ENCODE measurements around the gene ZNF808.
"Not testable (repeated sequence)": the region's sequence is repeated elsewhere in the genome, so short reads cannot be mapped to it uniquely, and the experiment has no call there.

ZNF808 gene

DNA sequence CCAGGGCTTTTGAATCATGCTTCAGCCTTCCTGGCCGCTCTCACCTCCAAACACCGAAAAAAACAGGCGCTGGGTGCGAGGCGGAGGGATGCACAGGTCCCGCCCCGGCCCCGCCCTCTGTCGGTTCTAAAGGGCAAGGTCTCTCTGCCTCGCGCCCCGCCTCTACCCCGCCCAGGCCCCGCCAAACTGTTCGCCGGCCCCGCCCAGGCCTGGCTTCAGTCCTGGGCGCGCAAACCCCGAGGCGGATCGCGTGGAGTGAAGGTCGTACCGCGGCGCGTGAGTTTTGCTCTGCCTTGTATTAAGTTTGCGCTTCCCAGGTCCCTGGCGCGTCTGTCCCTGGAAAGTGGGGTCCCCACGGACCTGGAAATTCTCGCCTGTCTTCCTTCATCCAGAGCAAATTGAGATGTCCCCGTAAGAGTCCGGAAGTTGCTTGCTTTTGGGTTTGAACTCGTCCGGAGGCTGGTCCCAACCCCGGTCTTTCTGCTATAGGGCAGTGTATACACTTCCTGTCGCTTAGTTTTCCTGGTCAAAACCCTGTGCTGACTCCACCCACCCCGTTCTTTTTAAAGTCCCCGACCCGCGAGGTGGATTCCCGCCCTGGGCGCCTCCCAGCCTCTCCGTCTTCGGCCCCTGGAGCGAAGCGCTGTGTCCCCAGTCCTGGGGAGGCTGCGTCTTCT lies 8.4 kb downstream of the ZNF808 start:
- Histone ChIP-seq H3K27ac (ENCODE audit: low read length) (no peak overlapping the region), H3K9me3 (ENCODE audit: control insufficient read depth, insufficient read depth, low read length) (no peaks in the 10 kb centered on the region), H3K4me1 (ENCODE audit: control insufficient read depth, insufficient read depth, low read length) (no peaks in the 10 kb centered on the region), H3K4me3 (ENCODE audit: low read length) (peak overlapping the region; percentile 56; the same call in 1 of the 2 replicates), H3K36me3 (ENCODE audit: control insufficient read depth, insufficient read depth, low read length) (no peaks in the 10 kb centered on the region), H3K27me3 (ENCODE audit: control insufficient read depth, insufficient read depth, low read length) (no peaks in the 10 kb centered on the region)
- WGBS (ENCODE audit: insufficient coverage, insufficient read length): no CpG with 5 or more reads among the region's 50 CpGs
- no peak for DNase-seq (ENCODE audit: low read depth, low spot score)

DNA sequence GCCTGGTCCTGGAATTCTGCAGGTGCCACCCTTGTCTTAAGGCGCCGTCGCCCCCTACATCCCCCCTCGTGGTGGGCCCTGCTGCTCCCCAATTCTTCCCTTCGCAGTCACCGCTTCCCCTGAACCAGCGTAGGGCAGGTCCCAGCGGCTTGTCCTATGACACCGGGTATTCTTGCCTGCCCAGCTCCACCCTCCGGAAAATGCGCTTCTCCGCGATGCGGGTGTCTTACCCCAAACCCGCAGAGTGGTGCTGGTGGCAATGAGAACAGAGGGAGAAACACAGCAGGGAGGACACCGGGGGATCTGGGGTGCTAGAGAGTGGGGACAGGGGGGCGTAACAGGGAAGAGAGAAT lies 9.0 kb downstream of the ZNF808 start:
- Histone ChIP-seq H3K27ac (ENCODE audit: low read length) (no peak overlapping the region), H3K36me3 (ENCODE audit: control insufficient read depth, insufficient read depth, low read length) (no peaks in the 10 kb centered on the region)
- WGBS (ENCODE audit: insufficient coverage, insufficient read length): no CpG with 5 or more reads among the region's 17 CpGs

DNA sequence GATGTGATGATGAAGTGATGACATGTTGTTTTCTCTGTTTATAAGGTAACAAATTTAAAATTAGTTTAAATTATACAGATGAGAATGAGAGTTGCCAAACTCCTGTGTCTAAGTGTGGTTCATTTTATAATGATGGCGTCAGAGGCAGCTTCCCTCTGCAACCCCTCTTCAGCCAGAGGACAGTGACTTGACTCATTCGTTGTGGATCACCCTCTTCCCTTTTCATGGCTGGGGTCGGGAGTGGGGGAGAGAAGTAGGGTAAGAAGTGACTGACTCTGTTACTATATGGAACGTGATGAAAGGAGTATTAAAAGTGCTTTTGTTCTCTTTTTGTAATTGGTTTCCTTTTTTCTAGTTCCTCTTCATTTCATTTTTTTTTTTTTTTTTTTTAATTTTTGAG lies 11.3 kb downstream of the ZNF808 start:
- not testable (repeated sequence) for H3K9me3 ChIP-seq (ENCODE audit: control insufficient read depth, insufficient read depth, low read length); H3K27me3 ChIP-seq (ENCODE audit: control insufficient read depth, insufficient read depth, low read length); H3K4me1 ChIP-seq (ENCODE audit: control insufficient read depth, insufficient read depth, low read length); H3K36me3 ChIP-seq (ENCODE audit: control insufficient read depth, insufficient read depth, low read length); DNase-seq (ENCODE audit: low read depth, low spot score); H3K27ac ChIP-seq (ENCODE audit: low read length); H3K4me3 ChIP-seq (ENCODE audit: low read length)
- no CpG with 5 or more reads among the region's 4 CpGs for WGBS (ENCODE audit: insufficient coverage, insufficient read length)

More for the DNA sequence above, 9.0 kb downstream of the ZNF808 start:
- H3K27me3 ChIP-seq (ENCODE audit: control insufficient read depth, insufficient read depth, low read length): no peaks in the 10 kb centered on the region
- no peaks in the 10 kb centered on the region for H3K4me1 ChIP-seq (ENCODE audit: control insufficient read depth, insufficient read depth, low read length)
- peak overlapping the region; percentile 56; the same call in 1 of the 2 replicates for H3K4me3 ChIP-seq (ENCODE audit: low read length)
- no peaks in the 10 kb centered on the region for H3K9me3 ChIP-seq (ENCODE audit: control insufficient read depth, insufficient read depth, low read length)
- DNase-seq (ENCODE audit: low read depth, low spot score): no peak

DNA sequence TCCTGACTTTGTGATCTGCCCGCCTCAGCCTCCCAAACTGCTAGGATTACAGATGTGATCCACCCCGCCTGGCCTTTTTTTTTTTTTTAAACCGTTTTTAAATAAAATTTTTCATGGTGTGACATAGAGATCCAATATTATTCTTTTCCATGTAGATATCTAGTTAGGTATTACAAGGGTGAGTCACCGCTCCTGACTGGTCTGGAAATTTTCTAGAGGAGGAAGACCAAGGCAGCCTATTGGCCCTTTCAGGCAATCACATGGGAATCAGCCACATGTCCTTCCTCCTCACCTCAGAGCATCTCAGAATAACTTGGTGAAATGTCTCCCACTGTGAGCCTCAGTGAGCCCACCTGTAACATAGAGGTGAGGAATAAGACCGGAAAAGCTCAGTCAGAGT lies 13.7 kb downstream of the ZNF808 start:
- not testable (repeated sequence) for DNase-seq (ENCODE audit: low read depth, low spot score); H3K4me3 ChIP-seq (ENCODE audit: low read length); H3K27me3 ChIP-seq (ENCODE audit: control insufficient read depth, insufficient read depth, low read length); H3K36me3 ChIP-seq (ENCODE audit: control insufficient read depth, insufficient read depth, low read length); H3K27ac ChIP-seq (ENCODE audit: low read length); H3K4me1 ChIP-seq (ENCODE audit: control insufficient read depth, insufficient read depth, low read length); H3K9me3 ChIP-seq (ENCODE audit: control insufficient read depth, insufficient read depth, low read length)
- WGBS (ENCODE audit: insufficient coverage, insufficient read length): no CpG with 5 or more reads among the region's 5 CpGs

DNA sequence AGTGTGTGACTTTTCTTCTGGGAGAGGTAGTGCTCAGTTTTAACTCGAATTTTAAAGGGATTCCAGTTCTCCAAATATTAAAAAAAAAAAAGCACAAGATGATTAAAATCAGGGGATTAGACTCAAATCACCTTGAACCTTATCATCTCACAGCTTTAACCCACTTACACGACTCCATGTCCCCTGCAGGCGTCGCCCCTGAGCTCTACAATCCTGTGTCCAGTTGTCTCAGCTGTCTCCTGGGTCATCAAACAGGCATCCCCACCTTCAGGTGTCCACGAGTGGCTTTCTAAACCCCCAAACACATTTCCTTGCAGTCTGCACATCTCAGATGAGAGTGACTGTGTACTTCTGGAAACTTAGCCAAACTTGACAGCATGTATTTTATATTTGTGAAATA lies 14.1 kb downstream of the ZNF808 start:
- Histone ChIP-seq H3K27ac (ENCODE audit: low read length) (no peak overlapping the region), H3K4me1 (ENCODE audit: control insufficient read depth, insufficient read depth, low read length) (no peaks in the 10 kb centered on the region), H3K36me3 (ENCODE audit: control insufficient read depth, insufficient read depth, low read length) (peaks cover 7% of the 10 kb centered on the region; the same call in 1 of the 2 replicates), H3K27me3 (ENCODE audit: control insufficient read depth, insufficient read depth, low read length) (no peaks in the 10 kb centered on the region), H3K9me3 (ENCODE audit: control insufficient read depth, insufficient read depth, low read length) (no peaks in the 10 kb centered on the region), H3K4me3 (ENCODE audit: low read length) (no peak overlapping the region)
- DNase-seq (ENCODE audit: low read depth, low spot score): no peak
- WGBS (ENCODE audit: insufficient coverage, insufficient read length): no CpG with 5 or more reads among the region's 5 CpGs

DNA sequence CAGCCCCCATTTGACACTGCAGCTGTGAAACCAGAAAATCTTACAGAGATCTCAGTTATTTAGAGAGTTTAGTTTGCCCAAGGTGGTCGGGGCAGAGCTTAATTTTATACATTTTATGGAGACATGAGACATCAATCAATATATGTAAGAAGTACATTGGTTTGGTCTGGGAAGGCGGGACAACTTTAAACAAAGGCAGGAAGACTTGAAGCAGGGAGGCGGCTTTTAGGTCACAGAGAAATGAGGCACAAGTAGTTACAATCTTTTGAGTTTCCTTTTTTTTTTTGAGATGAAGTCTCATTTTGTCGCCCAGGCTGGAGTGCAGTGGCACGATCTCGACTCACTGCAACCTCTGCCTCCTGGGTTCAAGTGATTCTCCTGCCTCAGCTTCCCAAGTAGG lies 15.1 kb downstream of the ZNF808 start:
- not testable (repeated sequence) for H3K9me3 ChIP-seq (ENCODE audit: control insufficient read depth, insufficient read depth, low read length)
- WGBS (ENCODE audit: insufficient coverage, insufficient read length): no CpG with 5 or more reads among the region's 6 CpGs

DNA sequence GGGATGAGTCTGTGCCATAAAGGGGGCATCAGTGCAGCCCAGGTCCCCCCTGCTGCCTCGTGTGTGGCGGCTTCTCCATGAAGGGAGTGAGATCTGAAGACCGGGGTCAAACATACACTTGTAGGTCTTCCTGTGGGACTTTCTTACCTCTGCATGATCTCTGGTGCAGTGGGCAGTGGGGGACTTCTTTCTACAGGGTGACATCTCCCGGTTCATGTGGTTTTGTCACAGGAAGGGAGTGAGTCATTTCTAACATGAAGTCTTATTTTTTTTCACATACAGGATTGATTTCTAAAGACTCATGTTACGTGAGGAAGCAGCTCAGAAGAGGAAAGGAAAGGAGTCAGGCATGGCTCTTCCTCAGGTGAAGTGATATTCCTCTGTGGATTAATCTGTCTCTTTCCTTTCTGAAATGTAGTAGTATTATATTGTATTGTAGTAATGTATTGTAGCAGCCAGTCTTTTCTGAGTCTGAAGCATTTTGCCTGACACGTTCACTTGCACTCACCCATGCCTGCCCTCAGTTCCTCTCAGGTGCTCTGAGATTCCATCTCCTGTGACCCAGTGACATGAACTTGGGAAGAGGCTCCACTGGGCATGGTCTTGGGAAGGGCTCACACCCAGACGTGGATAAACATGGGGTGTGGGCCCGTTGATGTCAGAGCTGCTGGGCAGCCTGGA lies 15.7 kb downstream of the ZNF808 start:
- Histone ChIP-seq H3K4me1 (ENCODE audit: control insufficient read depth, insufficient read depth, low read length) (no peaks in the 10 kb centered on the region), H3K27me3 (ENCODE audit: control insufficient read depth, insufficient read depth, low read length) (no peaks in the 10 kb centered on the region), H3K4me3 (ENCODE audit: low read length) (no peak overlapping the region), H3K9me3 (ENCODE audit: control insufficient read depth, insufficient read depth, low read length) (no peaks in the 10 kb centered on the region), H3K27ac (ENCODE audit: low read length) (no peak overlapping the region), H3K36me3 (ENCODE audit: control insufficient read depth, insufficient read depth, low read length) (peaks cover 7% of the 10 kb centered on the region; the same call in 1 of the 2 replicates)
- WGBS (ENCODE audit: insufficient coverage, insufficient read length): no CpG with 5 or more reads among the region's 8 CpGs
- no peak for DNase-seq (ENCODE audit: low read depth, low spot score)

More for the DNA sequence above, 15.1 kb downstream of the ZNF808 start:
- not testable (repeated sequence) for H3K27me3 ChIP-seq (ENCODE audit: control insufficient read depth, insufficient read depth, low read length); H3K4me1 ChIP-seq (ENCODE audit: control insufficient read depth, insufficient read depth, low read length); H3K4me3 ChIP-seq (ENCODE audit: low read length); H3K27ac ChIP-seq (ENCODE audit: low read length); H3K36me3 ChIP-seq (ENCODE audit: control insufficient read depth, insufficient read depth, low read length); DNase-seq (ENCODE audit: low read depth, low spot score)

DNA sequence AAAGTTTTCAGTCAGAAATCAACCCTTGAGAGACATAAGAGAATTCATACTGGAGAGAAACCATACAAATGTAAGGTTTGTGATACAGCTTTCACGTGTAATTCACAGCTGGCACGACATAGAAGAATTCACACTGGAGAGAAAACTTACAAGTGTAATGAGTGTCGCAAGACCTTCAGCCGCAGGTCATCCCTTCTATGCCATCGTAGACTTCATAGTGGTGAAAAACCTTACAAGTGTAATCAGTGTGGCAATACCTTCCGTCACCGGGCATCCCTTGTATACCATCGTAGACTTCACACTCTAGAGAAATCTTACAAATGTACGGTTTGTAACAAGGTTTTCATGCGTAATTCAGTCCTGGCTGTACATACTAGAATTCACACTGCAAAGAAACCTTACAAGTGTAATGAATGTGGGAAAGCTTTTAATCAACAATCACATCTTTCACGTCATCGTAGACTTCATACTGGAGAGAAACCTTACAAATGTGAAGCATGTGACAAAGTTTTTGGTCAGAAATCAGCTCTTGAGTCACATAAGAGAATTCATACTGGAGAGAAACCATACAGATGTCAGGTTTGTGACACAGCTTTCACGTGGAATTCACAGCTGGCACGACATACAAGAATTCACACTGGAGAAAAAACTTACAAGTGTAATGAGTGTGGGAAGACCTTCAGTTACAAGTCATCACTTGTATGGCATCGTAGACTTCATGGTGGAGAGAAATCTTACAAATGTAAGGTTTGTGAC lies 26.9 kb downstream of the ZNF808 start:
- H3K9me3 ChIP-seq (ENCODE audit: control insufficient read depth, insufficient read depth, low read length): peaks cover 5% of the 10 kb centered on the region
- no peak overlapping the region for H3K4me3 ChIP-seq (ENCODE audit: low read length)
- no peaks in the 10 kb centered on the region for H3K27me3 ChIP-seq (ENCODE audit: control insufficient read depth, insufficient read depth, low read length)
- H3K27ac ChIP-seq (ENCODE audit: low read length): no peak overlapping the region
- peaks cover 18% of the 10 kb centered on the region; the same call in 1 of the 2 replicates for H3K36me3 ChIP-seq (ENCODE audit: control insufficient read depth, insufficient read depth, low read length)
- no CpG with 5 or more reads among the region's 15 CpGs for WGBS (ENCODE audit: insufficient coverage, insufficient read length)
- H3K4me1 ChIP-seq (ENCODE audit: control insufficient read depth, insufficient read depth, low read length): no peaks in the 10 kb centered on the region
- DNase-seq (ENCODE audit: low read depth, low spot score): no peak

DNA sequence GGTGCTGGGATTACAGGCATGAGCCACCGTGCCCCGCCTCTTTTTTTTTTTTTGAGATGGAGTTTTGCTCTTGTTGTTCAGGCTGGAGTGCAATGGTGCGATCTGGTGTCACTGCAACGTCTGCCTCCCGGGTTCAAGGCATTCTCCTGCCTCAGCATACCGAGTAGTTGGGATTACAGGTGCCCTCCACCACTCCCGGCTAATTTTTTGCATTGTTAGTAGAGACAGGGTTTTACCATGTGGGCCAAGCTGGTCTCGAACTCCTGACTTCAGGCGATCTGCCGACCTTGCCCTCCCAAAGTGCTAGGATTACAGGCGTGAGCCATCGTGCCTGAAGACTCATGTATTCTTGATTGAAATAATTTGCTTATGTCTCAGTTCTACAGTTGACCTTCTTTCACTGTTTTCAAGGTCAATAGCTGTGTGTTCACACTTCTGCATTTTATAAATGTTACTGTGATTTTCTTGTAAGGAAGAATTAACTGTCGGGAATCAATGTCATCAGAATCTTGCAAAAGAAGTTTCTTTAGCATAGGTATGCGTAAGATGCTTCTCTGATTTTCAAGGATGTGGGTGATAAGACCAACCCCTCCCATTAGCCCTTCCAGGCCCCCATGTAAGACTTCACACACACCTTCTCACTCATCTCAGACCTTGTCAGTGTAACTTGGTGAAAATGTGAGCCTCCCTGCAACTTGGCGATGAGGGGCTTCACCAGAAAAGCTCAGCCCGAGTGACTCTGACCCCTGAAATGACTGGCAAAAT lies 29.9 kb downstream of the ZNF808 start:
- Histone ChIP-seq H3K27me3 (ENCODE audit: control insufficient read depth, insufficient read depth, low read length) (no peaks in the 10 kb centered on the region), H3K36me3 (ENCODE audit: control insufficient read depth, insufficient read depth, low read length) (peaks cover 18% of the 10 kb centered on the region; the same call in 1 of the 2 replicates), H3K4me3 (ENCODE audit: low read length) (no peak overlapping the region), H3K9me3 (ENCODE audit: control insufficient read depth, insufficient read depth, low read length) (peaks cover 5% of the 10 kb centered on the region), H3K4me1 (ENCODE audit: control insufficient read depth, insufficient read depth, low read length) (no peaks in the 10 kb centered on the region; the same call in 1 of the 2 replicates), H3K27ac (ENCODE audit: low read length) (no peak overlapping the region)
- DNase-seq (ENCODE audit: low read depth, low spot score): no peak
- WGBS (ENCODE audit: insufficient coverage, insufficient read length): no CpG with 5 or more reads among the region's 16 CpGs

Measured in iPS DF 6.9 (cell line).